Measurements from ENCODE around the gene TMEM141.

Gene TMEM141

GRCh38 chr9:136790640-136791515 is at the start of gene TMEM141:
Gene TMEM141, plus strand, starts transcription at chr9:136791344. Its CDS starts 27 bp downstream, at chr9:136791371.
- DNase-seq = peak; percentile 100

- peak; percentile 40 for DNase-seq
These were observed 49.1 kb upstream of the TMEM141 start for GRCh38 chr9:136741883-136742571.

GRCh38 chr9:136742591-136743391 is 48.4 kb upstream of the TMEM141 start, which contains the start of gene LCN10:
Gene LCN10, minus strand, starts transcription at chr9:136742940. Its CDS starts 37 bp downstream, at chr9:136742903.
- no peak for DNase-seq

GRCh38 chr9:136743639-136744211 is 47.4 kb upstream of the TMEM141 start:
- DNase-seq = no peak

- no peak for DNase-seq
These were observed 46.4 kb upstream of the TMEM141 start for GRCh38 chr9:136744773-136745172.

- DNase-seq = no peak
These were observed 45.6 kb upstream of the TMEM141 start for GRCh38 chr9:136745389-136746154.

GRCh38 chr9:136746155-136746490 is 45.0 kb upstream of the TMEM141 start:
- DNase-seq = no peak

- DNase-seq = no peak
These were observed 44.5 kb upstream of the TMEM141 start for GRCh38 chr9:136746621-136747020.

- DNase-seq = no peak
These were observed 43.7 kb upstream of the TMEM141 start for GRCh38 chr9:136747161-136748060.

GRCh38 chr9:136748201-136748600 is 42.9 kb upstream of the TMEM141 start, which contains the start of gene LCN6:
Gene LCN6, minus strand, starts transcription at chr9:136748525. Its CDS starts 42 bp downstream, at chr9:136748483.
- DNase-seq = no peak

GRCh38 chr9:136748666-136749611 is 42.2 kb upstream of the TMEM141 start:
- DNase-seq = no peak

GRCh38 chr9:136750526-136750925 is 40.6 kb upstream of the TMEM141 start:
- DNase-seq = no peak

- DNase-seq = no peak
These were observed 39.9 kb upstream of the TMEM141 start for GRCh38 chr9:136751244-136751643.

- no peak for DNase-seq
These were observed 39.3 kb upstream of the TMEM141 start for GRCh38 chr9:136751814-136752213.

- DNase-seq = no peak
These were observed 37.6 kb upstream of the TMEM141 start for GRCh38 chr9:136753371-136754058.

GRCh38 chr9:136754059-136754572 is 37.0 kb upstream of the TMEM141 start:
- no peak for DNase-seq

GRCh38 chr9:136754626-136755301 is 36.4 kb upstream of the TMEM141 start:
- DNase-seq = no peak

All from CD4-positive, alpha-beta T cell treated with Interleukin-6 for 4 hours (primary cell).